Measurements from ENCODE around the gene ZDHHC8.

DNA sequence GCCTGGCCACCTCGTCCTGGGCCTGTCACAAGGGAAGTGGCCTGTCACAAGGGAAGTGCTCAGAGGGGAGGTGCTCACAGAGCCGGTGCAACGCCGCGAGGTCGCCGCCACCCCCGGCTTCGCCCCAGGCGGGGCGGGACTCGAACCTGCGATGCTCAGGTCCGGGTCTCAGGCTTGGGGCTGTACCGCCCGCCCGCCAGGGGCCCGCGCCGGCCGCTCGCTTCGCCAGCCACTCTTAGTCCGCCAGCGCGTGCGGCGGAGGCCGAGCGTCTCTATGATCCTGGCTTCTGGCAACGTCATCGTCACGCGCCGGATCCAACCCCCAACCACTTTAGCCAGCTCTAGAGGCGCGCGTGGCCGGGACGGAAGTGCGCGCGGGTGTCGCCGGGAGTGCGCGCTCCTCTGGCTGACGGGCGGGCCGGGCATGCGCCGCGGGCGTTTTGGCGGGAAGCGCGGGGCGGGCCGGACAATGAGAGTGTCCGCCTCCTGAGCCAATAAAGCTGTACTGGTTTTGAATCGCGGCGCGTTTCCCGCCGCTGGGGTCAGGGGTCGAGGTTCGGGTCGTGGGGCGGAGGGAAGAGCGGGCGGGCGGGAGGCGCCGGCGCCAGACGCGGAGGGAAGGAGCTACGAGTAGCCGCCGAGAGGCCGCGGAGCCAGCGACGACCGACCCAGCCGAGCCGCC lies 14.5 kb upstream of the ZDHHC8 start, which contains the start of gene TRMT2A:
- TF ChIP-seq CTCF (IDR thresholded peaks at IDR 0.05) (peak in 2 of 4 experiments; percentile 34 to 38), POLR2AphosphoS5 (IDR thresholded peaks at IDR 0.05) (peak; percentile 95), POLR2A (IDR thresholded peaks at IDR 0.05) (peak; percentile 37)
